Ishikawa (cell line): Measurements from ENCODE around the gene OR10G7.

ENCODE experiments used
- CEBPB ChIP-seq: IDR thresholded peaks from 2 replicates; pipeline ENCODE4 v1.6.1; 2012
- CREB1 ChIP-seq: IDR thresholded peaks from 2 replicates; pipeline ENCODE4 v1.6.1; 2012; ENCODE audit warnings: low read depth
- EGR1 ChIP-seq: IDR thresholded peaks from 2 replicates; pipeline ENCODE4 v1.6.1; 2012
- EP300 ChIP-seq: IDR thresholded peaks from 2 replicates; pipeline ENCODE4 v1.6.1; 2012; ENCODE audit warnings: borderline replicate concordance
- NFIC ChIP-seq: IDR thresholded peaks from 2 replicates; pipeline ENCODE4 v1.6.1; 2012
- TAF1 ChIP-seq: IDR thresholded peaks from 2 replicates; pipeline ENCODE4 v1.6.1; 2012; ENCODE audit warnings: low read depth, mild to moderate bottlenecking
- YY1 ChIP-seq: IDR thresholded peaks from 2 replicates; pipeline ENCODE4 v1.6.1; 2012; ENCODE audit warnings: low read depth
- ZBTB7A ChIP-seq: IDR thresholded peaks from 2 replicates; pipeline ENCODE4 v1.6.1; 2012; ENCODE audit warnings: low read depth
- TF ChIP-seq, protein P1 (sequence below): IDR thresholded peaks from 2 replicates; pipeline ENCODE4 v1.6.1; 2012
- TF ChIP-seq, protein P2 (sequence below): IDR thresholded peaks from 2 replicates; pipeline ENCODE4 v1.6.1; 2012

DNA sequence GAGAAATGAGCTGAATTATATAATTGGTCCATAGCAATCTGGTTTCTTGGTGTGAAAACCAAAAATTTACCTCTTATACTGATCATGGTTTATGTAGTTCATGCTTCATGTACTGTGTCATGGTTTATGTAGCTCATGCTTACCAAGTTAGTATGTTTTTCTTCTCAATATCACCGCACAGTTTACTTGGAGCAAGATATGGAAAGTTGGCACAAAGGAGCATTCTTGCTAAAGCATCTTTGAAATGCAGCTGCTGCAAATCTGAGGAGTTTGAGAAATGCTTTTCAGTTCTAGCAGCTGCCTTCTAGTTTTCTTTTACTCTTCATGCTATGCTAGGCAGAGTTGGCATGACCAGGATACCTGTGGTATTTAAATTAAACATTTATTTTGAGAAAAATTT is 4.5 kb downstream of the OR10G7 start:
- TF ChIP-seq YY1 (no peak), EP300 (no peak), CREB1 (no peak), TAF1 (no peak), EGR1 (no peak), NFIC (no peak), ZBTB7A (no peak), CEBPB (no peak)
- TF ChIP-seq, protein P1, sequence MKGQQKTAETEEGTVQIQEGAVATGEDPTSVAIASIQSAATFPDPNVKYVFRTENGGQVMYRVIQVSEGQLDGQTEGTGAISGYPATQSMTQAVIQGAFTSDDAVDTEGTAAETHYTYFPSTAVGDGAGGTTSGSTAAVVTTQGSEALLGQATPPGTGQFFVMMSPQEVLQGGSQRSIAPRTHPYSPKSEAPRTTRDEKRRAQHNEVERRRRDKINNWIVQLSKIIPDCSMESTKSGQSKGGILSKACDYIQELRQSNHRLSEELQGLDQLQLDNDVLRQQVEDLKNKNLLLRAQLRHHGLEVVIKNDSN = no peak
- TF ChIP-seq, protein P2, sequence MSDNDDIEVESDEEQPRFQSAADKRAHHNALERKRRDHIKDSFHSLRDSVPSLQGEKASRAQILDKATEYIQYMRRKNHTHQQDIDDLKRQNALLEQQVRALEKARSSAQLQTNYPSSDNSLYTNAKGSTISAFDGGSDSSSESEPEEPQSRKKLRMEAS = no peak
